GM23248 (cell line): ENCODE measurements around the gene NLRP8.

Experiments used
- EZH2 ChIP-seq: fragments of 200-600 bp; sonication (generic); IDR thresholded peaks from 2 replicates; pipeline ENCODE4 v1.6.1; 2018; ENCODE audit warnings: antibody characterized with exemption, mild to moderate bottlenecking; ENCODE audit not compliant: insufficient read depth, poor library complexity, severe bottlenecking
- EZH2phosphoT487 ChIP-seq: fragments of 200-600 bp; sonication (generic); IDR thresholded peaks from 2 replicates; pipeline ENCODE4 v1.6.1; 2018; ENCODE audit warnings: antibody characterized with exemption, moderate library complexity, mild to moderate bottlenecking, low read depth; ENCODE audit not compliant: insufficient read depth

GRCh38 chr19:55931936-55932386, 15.7 kb upstream of the NLRP8 start, which contains the start of gene NLRP13:
- TF ChIP-seq EZH2phosphoT487 (no peak), EZH2 (no peak)
